GM23338 (cell line): Measurements from ENCODE around the gene C10orf71. TPM values are rescaled to one million over a fixed set of nuclear protein-coding genes. Genes with fewer than 3 reads are reported as not detected.

Experiments used
- EZH2 ChIP-seq: fragments of 200-600 bp; sonication (generic); IDR thresholded peaks from one replicate; pipeline ENCODE4 v1.8.0; 2017; ENCODE audit warnings: antibody characterized with exemption, mild to moderate bottlenecking, low read depth; ENCODE audit not compliant: unreplicated experiment
- STAT1 ChIP-seq: IDR thresholded peaks from one replicate; pipeline ENCODE4 v1.6.1; 2016; ENCODE audit warnings: antibody characterized with exemption; ENCODE audit not compliant: unreplicated experiment
- polyA plus RNA-seq: library from polyadenylated mRNA; unstranded; fragments of >200 nt; fragmentation: Nextera tagmentation; extraction: Ambion mirVana; gene quantifications from 2 replicates; pipeline ENCODE4 v1.2.1, GENCODE V29; 2016
- total RNA-seq: library from RNA; depleted of rRNA; stranded (reverse); fragments of >200 nt; shearing (Covaris generic); gene quantifications from 2 replicates; pipeline ENCODE4 v1.2.3, GENCODE V29; 2014
- TF ChIP-seq, protein P1 (sequence below): fragments of 250-450 bp; sonication (Bioruptor Pico); IDR thresholded peaks from 2 replicates; pipeline ENCODE4 v1.5.0; 2020; ENCODE audit warnings: mild to moderate bottlenecking, moderate library complexity
- TF ChIP-seq, protein P2 (sequence below), 2 experiments: fragments of 200-600 bp in 1 of 2; sonication (generic) in 1 of 2; conservative IDR thresholded peaks; 2 replicates each; pipeline versions ENCODE4 v1.5.1 to v1.6.1; 2016 to 2017; ENCODE audit warnings: antibody characterized with exemption in 2 of 2, low read depth in 2 of 2, mild to moderate bottlenecking in 2 of 2, moderate library complexity in 1 of 2
- TF ChIP-seq, protein P3 (sequence below): IDR thresholded peaks from 2 replicates; pipeline ENCODE4 v1.6.1; 2016; ENCODE audit warnings: antibody characterized with exemption

Gene C10orf71
- total and polyA plus RNA-seq, 2 experiments from 2014 or later = not detected

DNA sequence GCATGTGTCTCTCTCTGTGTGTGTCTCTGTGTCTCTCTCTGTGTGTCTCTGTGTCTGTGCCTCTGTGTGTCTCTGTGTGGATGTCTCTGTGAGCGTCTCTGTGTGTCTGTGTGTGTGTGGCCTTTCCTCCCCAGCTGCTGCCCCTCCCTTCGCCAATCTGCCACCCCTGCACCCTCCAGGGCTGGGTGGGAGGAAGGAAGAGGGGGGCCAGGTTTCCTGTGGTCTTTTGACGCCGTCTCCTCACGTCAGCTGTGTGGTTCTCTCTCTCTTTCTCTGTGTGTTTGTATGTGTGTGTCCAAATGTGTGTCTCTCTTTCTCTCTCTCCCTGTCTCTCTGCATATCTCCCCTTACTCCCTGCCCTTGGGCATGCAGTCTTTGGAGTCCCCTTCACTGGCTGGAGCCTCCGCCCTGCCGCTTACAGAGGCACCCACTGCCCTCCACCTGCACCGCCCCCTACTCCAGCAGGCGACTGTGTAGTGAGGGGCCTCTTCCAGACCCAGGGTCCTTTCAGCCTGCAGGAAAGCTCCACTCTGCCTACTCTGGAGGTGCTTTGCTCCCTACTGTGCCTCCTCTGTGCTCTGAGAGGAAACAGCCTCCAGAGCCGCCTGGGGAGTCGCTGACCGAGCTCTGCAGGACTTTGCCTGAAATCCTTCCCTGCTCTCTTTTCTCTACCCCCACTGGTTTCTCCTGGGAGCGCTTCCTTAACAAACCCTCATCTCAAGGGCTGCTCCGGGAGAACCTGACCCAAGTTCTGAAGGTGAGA is 44.2 kb upstream of the C10orf71 start (continued):
- TF ChIP-seq, protein P1, sequence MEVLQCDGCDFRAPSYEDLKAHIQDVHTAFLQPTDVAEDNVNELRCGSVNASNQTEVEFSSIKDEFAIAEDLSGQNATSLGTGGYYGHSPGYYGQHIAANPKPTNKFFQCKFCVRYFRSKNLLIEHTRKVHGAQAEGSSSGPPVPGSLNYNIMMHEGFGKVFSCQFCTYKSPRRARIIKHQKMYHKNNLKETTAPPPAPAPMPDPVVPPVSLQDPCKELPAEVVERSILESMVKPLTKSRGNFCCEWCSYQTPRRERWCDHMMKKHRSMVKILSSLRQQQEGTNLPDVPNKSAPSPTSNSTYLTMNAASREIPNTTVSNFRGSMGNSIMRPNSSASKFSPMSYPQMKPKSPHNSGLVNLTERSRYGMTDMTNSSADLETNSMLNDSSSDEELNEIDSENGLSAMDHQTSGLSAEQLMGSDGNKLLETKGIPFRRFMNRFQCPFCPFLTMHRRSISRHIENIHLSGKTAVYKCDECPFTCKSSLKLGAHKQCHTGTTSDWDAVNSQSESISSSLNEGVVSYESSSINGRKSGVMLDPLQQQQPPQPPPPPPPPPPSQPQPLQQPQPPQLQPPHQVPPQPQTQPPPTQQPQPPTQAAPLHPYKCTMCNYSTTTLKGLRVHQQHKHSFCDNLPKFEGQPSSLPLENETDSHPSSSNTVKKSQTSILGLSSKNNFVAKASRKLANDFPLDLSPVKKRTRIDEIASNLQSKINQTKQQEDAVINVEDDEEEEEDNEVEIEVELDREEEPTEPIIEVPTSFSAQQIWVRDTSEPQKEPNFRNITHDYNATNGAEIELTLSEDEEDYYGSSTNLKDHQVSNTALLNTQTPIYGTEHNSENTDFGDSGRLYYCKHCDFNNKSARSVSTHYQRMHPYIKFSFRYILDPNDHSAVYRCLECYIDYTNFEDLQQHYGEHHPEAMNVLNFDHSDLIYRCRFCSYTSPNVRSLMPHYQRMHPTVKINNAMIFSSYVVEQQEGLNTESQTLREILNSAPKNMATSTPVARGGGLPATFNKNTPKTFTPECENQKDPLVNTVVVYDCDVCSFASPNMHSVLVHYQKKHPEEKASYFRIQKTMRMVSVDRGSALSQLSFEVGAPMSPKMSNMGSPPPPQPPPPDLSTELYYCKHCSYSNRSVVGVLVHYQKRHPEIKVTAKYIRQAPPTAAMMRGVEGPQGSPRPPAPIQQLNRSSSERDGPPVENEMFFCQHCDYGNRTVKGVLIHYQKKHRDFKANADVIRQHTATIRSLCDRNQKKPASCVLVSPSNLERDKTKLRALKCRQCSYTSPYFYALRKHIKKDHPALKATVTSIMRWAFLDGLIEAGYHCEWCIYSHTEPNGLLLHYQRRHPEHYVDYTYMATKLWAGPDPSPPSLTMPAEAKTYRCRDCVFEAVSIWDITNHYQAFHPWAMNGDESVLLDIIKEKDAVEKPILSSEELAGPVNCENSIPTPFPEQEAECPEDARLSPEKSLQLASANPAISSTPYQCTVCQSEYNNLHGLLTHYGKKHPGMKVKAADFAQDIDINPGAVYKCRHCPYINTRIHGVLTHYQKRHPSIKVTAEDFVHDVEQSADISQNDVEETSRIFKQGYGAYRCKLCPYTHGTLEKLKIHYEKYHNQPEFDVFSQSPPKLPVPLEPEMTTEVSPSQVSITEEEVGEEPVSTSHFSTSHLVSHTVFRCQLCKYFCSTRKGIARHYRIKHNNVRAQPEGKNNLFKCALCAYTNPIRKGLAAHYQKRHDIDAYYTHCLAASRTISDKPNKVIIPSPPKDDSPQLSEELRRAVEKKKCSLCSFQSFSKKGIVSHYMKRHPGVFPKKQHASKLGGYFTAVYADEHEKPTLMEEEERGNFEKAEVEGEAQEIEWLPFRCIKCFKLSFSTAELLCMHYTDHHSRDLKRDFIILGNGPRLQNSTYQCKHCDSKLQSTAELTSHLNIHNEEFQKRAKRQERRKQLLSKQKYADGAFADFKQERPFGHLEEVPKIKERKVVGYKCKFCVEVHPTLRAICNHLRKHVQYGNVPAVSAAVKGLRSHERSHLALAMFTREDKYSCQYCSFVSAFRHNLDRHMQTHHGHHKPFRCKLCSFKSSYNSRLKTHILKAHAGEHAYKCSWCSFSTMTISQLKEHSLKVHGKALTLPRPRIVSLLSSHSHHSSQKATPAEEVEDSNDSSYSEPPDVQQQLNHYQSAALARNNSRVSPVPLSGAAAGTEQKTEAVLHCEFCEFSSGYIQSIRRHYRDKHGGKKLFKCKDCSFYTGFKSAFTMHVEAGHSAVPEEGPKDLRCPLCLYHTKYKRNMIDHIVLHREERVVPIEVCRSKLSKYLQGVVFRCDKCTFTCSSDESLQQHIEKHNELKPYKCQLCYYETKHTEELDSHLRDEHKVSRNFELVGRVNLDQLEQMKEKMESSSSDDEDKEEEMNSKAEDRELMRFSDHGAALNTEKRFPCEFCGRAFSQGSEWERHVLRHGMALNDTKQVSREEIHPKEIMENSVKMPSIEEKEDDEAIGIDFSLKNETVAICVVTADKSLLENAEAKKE (CRISPR knock-in tag) = no peak
- TF ChIP-seq, protein P2, sequence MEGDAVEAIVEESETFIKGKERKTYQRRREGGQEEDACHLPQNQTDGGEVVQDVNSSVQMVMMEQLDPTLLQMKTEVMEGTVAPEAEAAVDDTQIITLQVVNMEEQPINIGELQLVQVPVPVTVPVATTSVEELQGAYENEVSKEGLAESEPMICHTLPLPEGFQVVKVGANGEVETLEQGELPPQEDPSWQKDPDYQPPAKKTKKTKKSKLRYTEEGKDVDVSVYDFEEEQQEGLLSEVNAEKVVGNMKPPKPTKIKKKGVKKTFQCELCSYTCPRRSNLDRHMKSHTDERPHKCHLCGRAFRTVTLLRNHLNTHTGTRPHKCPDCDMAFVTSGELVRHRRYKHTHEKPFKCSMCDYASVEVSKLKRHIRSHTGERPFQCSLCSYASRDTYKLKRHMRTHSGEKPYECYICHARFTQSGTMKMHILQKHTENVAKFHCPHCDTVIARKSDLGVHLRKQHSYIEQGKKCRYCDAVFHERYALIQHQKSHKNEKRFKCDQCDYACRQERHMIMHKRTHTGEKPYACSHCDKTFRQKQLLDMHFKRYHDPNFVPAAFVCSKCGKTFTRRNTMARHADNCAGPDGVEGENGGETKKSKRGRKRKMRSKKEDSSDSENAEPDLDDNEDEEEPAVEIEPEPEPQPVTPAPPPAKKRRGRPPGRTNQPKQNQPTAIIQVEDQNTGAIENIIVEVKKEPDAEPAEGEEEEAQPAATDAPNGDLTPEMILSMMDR (conservative IDR thresholded peaks at IDR 0.05; ENCODE audit: low read depth in 2 of 2) = no peak
- TF ChIP-seq STAT1 (no peak), EZH2 (no peak)
- TF ChIP-seq, protein P3, sequence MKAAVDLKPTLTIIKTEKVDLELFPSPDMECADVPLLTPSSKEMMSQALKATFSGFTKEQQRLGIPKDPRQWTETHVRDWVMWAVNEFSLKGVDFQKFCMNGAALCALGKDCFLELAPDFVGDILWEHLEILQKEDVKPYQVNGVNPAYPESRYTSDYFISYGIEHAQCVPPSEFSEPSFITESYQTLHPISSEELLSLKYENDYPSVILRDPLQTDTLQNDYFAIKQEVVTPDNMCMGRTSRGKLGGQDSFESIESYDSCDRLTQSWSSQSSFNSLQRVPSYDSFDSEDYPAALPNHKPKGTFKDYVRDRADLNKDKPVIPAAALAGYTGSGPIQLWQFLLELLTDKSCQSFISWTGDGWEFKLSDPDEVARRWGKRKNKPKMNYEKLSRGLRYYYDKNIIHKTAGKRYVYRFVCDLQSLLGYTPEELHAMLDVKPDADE = no peak
